OCI-M2 (cell line): ENCODE measurements around the gene EDIL3.

Experiments
- DNase-seq: peaks from one replicate; lab custom pipeline; 2025; ENCODE audit not compliant: unreplicated experiment; lab: John Stamatoyannopoulos, UW

The EDIL3 gene, protein sequence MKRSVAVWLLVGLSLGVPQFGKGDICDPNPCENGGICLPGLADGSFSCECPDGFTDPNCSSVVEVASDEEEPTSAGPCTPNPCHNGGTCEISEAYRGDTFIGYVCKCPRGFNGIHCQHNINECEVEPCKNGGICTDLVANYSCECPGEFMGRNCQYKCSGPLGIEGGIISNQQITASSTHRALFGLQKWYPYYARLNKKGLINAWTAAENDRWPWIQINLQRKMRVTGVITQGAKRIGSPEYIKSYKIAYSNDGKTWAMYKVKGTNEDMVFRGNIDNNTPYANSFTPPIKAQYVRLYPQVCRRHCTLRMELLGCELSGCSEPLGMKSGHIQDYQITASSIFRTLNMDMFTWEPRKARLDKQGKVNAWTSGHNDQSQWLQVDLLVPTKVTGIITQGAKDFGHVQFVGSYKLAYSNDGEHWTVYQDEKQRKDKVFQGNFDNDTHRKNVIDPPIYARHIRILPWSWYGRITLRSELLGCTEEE

DNA sequence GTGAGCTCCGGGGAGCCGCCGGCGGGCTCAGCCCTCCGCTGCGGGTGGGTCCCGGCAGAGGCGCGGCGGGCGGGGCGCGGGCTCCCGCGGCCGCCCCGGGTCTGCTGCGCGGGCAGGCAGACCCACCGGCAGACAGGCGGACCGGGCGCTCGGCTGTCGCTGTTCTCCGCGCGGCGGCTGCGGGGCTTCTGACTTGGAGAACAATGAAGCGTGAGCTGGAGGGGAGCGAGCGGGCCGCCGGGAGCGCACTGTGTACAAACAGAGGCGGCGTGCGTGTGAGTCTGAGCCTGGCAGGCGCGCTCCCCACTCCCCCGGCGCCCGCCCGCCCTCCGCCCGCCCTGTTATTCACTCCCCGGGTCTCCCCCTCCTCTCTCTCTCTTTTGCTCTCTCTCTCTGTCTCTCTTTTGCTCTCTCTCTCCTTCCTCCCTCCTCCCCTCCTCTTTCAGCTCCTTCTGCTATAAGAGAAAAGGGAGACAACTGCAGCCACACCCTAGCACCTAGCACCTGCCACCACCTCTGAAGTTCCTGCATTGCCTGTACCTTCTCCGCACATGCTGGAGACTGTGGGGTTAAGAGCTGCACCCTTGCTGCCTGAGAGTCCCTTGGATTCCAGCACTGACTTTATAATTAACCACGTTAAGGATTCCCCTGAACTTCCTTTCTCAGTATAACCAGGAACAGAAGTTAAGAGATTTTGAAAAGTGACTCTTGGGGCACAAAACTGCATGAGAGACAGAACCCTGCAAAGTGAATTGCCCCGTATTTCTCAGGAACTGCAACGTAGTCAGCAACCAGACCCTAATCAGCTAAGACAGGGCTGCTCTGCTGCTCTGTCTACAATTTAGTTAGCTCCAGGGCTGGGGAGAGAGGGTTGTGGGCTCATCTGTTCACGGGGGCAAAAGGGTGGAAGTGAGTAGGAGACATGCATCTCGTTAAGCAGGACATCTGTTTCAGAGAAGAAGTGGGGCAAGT, at the start of gene EDIL3:
Gene EDIL3, minus strand, starts transcription at position 277 of the 972 bp plus-strand sequence. CDS start 506 bp downstream, outside the sequence.
- DNase-seq, result no peak

DNA sequence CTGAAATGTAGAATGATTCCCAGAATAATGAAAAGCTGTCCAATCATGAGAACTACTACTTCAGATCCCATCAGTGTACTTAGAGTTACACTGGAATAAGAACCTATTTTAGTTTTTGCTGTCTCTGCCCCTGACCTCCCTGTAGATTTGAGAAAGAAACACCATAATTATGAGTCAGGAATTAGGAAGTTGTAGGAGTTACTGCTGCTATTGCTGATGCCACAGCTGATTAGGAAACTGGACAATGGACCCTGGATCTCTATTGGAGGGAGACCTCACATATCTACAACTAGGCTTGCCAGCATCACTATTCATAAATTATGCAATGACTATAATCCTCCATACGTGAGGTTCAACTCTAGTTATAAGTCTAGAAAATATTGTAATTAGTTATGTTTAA, 48.8 kb upstream of the EDIL3 start:
- DNase-seq, result no peak

DNA sequence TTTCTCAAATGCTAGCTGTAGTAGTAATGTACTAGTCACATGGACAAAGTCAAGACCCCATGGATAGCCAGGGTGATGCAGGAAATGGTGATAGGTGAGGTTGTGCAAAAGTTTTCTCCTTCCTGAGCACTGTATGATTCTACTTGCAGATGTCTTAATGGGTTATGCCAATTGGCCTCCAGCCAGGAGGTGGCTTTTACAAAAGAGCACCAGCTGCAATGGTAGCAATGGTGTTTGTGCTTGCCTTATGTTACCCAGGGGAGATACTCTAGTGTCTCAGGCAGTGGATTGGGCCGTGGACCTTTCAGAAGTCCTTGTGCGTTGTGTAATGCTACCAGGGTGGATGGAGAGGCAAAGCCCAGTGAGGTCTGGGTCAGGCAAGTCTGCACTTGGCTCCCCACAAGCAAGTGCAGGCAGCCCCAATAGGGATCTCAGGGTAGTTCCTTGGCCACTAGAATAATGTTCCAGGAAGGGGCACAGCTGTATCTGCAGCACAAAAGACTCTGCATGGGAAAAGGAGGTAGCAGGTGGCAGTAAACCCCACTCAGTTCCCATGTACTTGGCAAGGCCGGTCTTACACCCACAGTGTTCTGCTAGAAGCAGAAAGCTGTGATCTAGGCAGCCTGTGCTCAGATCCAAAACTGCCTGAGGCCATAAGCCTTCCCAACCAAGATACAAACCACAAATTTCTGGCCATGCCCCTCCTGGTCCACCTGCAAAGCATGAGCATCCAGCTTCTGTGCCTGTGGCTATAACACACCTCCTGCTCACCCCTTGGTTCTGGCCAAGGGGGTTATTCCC, 46.4 kb upstream of the EDIL3 start:
- DNase-seq, result no peak

DNA sequence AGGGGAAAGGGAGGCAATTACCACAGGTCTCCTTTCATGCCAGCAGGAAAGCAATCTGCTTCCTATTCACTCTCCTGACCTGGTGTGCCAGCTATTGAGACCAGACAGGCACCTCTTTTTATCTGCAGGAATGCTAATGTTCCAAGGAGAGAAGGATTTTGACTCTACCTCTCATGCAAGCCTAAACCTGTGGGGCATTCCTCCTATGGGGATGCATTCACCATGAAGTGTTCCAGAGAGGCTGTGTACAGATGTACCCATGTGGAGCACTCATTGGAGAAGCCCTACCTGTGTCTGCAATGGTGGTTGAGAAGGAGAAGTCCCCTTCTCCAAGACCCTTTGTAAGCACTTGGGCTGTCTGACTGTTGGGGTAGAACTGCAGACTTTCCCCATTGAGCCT, 45.4 kb upstream of the EDIL3 start:
- no peak for DNase-seq

DNA sequence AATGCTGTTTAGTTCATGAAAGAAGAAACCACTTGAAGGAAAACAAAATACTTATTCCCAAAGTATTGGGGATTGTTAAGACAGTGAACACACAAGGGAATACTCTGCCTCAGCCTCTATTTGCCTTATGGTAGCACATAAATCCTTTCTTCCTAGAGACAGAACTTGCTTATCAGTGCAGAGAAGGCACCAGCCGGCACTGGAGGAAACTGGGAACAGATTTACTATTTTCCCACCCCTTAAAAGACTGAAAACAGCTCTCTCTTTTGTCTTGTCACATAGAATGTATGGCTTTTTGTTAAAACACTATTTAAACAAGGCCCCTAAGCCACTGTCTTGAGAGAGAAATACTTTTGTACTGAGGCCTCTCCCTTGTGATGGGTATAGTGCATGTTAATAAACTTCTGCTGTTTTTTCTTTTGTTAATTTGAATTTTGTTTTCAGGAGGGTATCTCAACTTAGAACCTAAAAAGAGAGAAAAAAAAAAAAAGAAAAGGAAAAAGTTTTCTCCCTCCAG, 40.7 kb upstream of the EDIL3 start:
- no peak for DNase-seq

DNA sequence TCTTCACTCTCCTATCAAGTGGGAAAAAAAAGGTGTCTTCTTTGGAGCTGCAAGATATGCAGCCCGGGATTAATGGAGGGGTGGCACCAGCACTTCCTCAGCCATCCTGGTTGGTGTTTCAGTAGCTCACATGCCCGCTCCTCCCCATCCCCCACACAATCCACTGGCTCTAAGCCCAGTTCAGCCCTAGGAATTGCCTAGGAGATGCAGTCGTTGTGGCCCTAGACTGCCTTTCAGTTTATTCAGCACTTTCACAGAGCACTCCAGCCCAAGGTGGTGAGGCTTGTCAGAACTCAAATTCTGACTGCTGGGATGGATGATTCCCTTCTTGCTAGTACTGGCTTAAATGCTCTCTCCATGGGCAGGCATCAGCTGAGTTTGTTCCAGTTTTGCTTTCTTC, 35.1 kb upstream of the EDIL3 start:
- no peak for DNase-seq

DNA sequence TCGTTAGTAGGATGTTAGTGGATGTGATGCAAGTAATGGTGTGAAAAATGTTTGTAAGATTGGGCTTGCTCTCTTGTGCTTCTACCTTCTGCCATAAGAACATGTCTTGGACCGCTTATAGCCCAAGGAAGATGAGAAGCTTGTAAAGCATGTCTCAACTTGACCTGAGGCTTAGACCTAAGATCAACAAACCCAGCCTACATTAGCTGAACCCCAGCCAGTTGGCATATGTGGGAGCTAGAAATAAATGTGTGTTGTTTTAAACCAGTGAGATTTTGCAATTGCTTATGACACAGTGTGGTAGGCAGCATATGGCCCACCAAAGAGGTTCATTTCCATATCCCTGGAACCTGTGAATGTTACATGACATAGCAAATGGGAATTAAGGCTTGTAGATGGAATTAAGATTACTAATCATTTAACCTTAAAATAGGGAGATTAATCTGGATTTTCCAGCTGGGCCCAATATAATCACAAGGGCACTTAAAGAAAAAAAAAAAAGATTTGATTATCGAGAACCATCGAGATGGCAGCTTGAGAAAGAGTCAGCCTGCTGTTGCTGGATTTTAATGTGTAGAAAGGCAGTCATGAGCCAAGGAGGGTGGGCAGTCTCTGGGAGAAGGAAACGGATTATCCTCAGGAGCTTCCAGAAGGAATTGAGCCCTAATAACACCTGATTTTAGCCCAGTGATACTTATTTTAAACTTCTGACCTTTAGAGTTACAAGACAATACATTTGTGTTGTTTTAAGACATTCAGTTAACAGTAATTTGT, 27.3 kb upstream of the EDIL3 start:
- DNase-seq, result no peak

DNA sequence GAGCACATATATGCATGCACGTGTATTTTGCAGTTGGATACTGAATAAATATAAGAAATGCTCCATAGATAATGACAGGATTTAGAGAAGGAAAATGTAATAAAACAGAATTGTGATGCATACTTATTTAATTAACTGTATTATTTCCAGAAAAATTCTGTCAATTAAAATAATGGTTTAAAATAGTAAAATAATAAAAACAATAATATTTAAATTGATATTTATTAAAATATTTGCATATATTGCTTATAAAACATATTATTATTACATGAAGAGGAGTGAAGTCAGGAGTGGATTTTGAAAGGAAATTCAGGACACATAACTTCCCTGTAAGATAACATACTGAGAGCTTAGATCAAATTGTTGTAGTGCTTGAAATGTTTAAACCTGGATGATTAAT, 21.4 kb upstream of the EDIL3 start:
- no peak for DNase-seq

DNA sequence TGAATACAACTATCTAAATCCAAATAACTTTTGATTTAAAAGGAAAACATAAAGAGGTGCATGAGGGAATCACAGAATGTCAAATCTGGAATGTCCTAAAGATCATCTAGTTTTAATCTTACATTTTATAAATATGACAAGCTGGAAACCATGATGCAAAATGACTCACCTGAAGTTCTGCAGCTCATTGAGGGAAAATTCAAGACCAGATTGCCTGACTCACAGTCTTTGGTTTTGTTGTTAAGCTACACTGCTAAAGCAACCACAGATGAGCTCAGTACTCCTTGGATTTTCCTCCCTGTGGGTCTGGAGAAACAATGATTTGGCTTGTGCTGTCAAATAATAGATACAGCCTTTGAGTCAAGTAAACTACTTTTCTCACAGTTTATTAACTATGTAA, 19.1 kb upstream of the EDIL3 start:
- no peak for DNase-seq

DNA sequence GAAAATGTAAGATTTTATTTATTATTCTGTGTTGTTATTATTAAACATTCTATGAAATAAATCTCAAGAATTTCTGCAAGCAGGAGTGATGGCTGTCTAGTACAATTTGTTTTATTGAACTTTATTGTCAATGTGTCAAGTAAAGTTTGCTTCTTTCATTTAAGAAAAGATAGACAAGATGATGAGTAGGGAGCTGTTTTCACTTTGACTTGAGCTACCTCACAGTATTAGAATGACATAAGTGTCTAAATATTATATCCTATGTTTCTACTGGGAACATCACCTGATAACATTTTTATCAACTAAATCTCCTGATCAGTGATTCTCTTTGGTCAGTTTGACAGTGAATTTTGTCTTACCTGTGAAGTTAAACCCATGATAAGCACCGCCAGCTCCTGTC, 12.7 kb upstream of the EDIL3 start:
- DNase-seq, result no peak

DNA sequence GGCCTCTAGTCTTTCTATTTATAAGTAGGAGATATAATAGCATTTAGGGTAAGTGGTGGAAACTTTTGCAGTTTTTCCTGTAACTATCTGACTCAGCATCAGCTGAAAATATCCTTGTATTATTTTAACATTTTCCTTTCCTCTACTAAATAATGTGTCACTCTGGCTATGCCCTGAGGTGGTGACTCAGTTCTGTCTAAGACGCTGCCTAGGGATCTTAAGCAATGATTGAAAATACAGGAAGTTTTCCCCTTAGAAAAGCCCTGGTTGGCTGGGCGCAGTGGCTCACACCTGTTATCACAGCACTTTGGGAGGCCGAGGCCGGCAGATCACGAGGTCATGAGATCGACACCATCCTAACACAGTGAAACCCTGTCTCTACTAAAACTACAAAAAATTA, 9.3 kb upstream of the EDIL3 start:
- DNase-seq, result no peak

DNA sequence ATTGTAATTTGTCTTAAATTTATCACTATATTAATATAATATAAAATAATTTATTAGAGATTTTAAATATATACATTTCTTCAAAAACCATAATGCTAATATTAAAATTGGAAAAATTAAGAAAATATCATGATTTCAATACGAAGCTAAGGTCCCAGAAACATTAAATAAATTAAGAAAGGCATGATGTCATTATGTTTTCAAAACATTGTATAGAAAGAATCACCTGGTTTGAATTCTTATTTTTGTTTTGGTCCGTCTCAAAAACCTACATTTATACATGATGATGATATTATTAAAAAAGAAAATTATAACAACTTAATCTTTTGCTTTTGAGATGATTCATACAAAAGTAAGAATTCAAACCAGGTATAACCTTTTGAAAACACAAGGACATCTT, 8.2 kb upstream of the EDIL3 start:
- no peak for DNase-seq

DNA sequence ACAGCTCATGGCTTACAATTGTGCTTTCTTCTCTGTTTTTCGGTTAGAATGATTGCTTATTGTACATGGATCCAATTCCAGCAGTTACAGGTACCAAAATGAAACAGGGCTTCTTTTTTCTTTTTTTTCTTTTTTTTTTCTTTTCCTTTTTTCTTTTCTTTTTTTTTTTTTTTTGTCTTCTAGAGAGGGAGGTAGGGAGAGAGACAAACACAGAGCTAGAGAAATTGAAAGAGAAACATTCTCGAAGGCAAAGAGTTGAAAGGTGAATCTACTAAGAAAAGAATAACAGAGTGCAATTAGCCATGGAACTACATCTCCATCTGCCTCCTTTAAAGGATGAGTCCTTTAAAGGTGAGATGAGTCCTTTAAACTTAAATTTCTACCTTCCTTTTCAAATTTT, 1.0 kb upstream of the EDIL3 start:
- DNase-seq, result no peak

DNA sequence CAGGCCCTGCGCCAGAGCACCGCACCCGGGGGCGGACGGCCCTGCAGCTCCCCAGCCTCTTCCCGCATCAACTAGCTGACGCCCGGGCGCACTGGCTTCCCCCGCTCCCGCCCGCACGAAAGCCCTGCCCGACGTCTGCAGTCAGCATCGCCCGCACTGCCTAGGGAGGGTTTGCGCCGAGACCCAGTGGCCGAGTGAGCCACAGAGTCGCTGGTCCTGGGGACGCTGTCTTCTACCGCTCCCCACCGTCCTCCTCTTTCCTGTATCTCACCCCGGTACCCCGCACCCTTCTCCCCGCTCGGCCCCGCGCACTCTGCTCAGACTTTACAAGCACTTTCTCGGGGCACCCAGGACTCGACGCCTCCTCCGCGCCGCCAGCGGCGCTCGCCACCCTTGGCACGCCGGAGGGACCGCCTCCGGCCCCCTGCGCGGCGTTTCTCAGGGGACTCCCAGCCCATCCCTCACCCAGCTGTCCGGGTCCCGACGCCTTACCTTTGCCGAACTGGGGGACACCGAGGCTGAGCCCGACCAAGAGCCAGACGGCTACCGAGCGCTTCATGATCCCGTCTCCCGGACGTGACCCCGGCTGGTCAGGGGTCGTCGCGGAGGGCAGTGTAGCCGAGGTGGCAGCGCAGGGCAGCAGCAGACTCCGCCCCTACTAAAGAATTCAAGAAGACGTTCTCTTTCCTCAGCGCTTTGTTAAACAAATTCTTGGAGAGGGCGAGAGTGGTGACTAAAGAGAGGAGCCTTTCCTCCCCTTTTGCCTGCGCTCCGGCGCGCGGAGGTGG, 670 bp downstream of the EDIL3 start:
- DNase-seq, result no peak

DNA sequence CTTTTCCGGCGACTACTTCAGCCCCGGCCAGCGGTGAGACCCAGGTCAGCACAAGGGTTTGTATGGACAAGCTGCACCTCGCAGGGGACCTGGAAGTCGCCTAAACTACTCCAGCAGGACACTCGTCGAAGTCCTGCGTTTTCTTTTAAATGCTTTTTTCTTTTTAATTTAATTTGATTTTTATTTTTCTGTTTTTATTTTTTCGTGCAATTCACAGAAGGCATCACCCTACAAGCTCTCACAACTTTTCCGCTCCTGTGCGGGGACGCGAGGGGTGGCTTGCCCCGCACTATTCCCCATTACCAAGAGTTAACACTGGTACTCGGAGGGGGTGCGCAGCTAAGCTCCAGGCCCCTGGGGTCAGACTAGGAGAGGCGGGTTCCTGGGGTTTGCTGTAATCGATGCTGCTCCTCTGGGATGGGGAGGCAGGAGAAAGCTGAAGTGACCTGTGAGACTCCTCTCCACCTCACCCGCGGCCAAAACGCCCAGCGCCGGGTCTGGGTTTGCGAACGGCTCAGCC, 1.3 kb downstream of the EDIL3 start:
- DNase-seq, result no peak

DNA sequence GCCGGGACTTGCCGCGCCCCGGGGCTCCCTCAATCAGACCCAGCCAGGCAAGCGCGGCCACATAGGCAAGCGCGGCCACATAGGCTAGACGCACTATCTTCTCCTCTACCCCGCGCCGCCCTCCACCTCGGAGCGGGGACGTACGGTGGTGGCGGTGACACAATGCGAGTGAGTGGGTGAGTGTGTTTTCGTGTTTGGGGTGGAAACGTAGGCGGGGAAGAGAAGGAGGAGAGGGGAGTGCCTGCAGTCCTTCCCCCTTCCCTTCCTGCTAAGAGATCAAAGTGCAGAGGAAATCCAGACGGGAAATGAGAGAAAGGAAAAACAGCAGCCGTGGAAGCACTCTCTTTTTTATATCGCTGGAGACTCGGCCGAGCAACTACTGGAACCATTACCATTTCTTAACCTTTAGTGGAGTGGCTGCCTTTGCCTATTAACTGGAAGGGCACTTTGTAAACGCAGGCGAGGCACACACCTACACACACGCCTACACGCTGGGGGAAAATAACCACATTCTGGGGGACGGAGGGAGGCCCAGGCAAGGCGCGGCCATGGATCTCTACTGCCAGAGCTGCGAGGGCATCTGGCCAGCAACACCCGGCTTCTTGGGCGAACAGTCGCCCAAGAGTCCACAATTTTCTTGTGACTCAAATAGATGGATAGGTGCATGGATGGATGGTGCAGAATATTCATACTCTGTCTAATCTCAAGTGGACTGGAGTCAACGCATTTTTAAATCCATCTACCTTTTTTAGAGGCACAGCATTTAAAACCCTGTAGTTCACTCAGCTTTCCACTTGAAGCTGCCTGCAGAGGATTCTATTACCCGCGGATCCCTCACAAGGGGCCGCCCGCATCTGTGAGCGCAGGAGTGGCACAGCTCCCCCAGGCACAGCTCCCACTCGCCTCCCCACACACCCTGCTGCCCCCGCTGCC, 2.1 kb downstream of the EDIL3 start:
- DNase-seq, result no peak

DNA sequence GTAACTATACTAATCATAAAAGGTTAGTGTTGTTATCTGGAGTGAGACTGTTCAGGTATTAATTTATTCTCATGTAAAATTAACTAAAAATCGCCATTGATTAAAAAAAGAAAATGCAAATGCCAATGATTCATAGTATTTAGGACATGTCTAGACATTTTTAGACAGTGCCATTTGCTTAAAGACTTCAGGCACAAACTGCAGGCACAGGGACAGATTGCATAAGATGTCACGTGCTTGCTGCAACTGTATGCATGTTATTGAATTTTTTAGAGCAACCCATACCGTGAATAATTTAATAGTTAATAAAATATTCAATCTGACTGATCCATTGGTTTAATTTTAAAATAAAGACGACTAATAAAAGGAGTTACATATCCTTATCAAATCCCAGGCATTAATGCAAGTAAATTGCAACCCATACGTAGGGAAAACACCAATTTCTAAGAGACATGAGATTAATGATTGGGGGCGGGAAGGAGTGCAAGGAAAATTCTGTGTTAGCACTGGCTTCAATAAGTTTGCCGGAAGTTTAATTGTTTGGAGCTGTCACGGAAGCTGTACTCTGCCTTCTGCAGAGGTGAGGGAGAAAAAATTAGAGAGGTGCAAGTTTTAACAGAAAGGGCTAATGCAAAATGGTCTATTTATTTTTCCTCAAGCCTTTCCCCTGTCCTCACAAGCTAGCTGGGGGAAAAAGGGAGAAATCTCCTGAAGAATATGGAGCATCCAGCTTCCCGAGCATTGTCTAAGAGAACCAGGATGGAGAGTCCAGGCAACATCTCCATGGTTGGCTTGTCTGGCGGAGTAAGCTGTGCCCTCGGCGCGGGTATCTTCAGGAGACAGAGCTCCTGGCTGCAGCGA, 2.9 kb downstream of the EDIL3 start:
- DNase-seq, result no peak
